Measurements from ENCODE around the gene CHMP4A. TPM values are rescaled to one million over a fixed set of nuclear protein-coding genes. Genes with fewer than 3 reads are reported as not detected.
A peak's percentile ranks its signal among the peaks of the same experiment; 100 is the strongest.

The CHMP4A gene
- total and polyA plus RNA-seq, 2 of the 13 experiments (the other 11 are each of a cell fraction or from before 2014, with no cell fraction given) = 83.6 to 113 TPM

- Histone ChIP-seq H3K27me3 (ENCODE audit: control insufficient read depth in 1 of 2, insufficient read depth in 2 of 2, low read length in 2 of 2) (no peaks in the 10 kb centered on the region), H3K9me3 (ENCODE audit: low read length) (no peaks in the 10 kb centered on the region), H3K4me2 (ENCODE audit: low read depth, low read length) (no peak overlapping the region), H3K36me3 (replicated peaks in 1 of 2; ENCODE audit: control insufficient read depth in 1 of 2, insufficient read depth in 2 of 2, low read length in 2 of 2) (peaks cover 82 to 88% of the 10 kb centered on the region in 2 experiments), H3K4me1 (ENCODE audit: insufficient read depth, low read length) (no peaks in the 10 kb centered on the region), H3K4me3 (replicated peaks in 1 of 3; ENCODE audit: insufficient read depth in 1 of 3, low read depth in 2 of 3, low read length in 3 of 3) (no peak overlapping the region), H3K27ac (ENCODE audit: extremely low read length, insufficient read depth, low read length) (no peak overlapping the region), H4K20me1 (ENCODE audit: insufficient read depth, low read length) (no peaks in the 10 kb centered on the region), H2AFZ (ENCODE audit: low read length) (no peak overlapping the region), H3K79me2 (ENCODE audit: insufficient read depth, low read length) (no peaks in the 10 kb centered on the region), H3K9ac (ENCODE audit: insufficient read depth, low read depth, low read length) (no peak overlapping the region)
- ATAC-seq (no peak), FAIRE-seq (no peak), DNase-seq (ENCODE audit: low spot score) (no peak)
- 95% methylated on average over 19 of the region's 19 CpGs for WGBS (ENCODE audit: low lambda C conversion rate)
- BruUV-seq (replicated peaks) = no TSS peak
- intact Hi-C loops (cut with micrococcal nuclease; ENCODE audit: unreplicated experiment) = no loop called here
- CTCF ChIA-PET (ENCODE audit: low intra/inter-chr PET ratio, low total read pairs) = no interaction called here
- in situ Hi-C loops (cut with HindIII; ENCODE audit: extremely low pct_ligation_motif_present, low pct_unique_long_range_greater_than_20kb) = no loop called here
- POLR2A ChIA-PET = interaction anchor here (0.7 to 8.1 kb wide), 15 partner anchors 7 to 123 kb away, joined by 3 to 65 read pairs (median 5); partner anchors contain the start of genes CHMP4A, DCAF11, IPO4 and IRF9
- no peak for TF ChIP-seq KMT2A (CRISPR knock-in tag; IDR thresholded peaks at IDR 0.05)
- TF ChIP-seq PCBP1 (IDR thresholded peaks at IDR 0.05; ENCODE audit: borderline replicate concordance, low read depth, low read length) = no peak
- TF ChIP-seq HMGXB3 (CRISPR knock-in tag; IDR thresholded peaks at IDR 0.05; ENCODE audit: borderline replicate concordance) = no peak
- TF ChIP-seq ZNF333 (CRISPR knock-in tag; IDR thresholded peaks at IDR 0.05; ENCODE audit: borderline replicate concordance) = 0 out of 2 replicates have a peak, but pooled peaks have one; percentile 7
- 0 out of 2 replicates have a peak, but pooled peaks have one; percentile 22 for TF ChIP-seq BORCS8-MEF2B (CRISPR knock-in tag; IDR thresholded peaks at IDR 0.05)
- no peak for TF ChIP-seq ESRRA (CRISPR knock-in tag; IDR thresholded peaks at IDR 0.05; ENCODE audit: low read depth)
- TF ChIP-seq NRL (CRISPR knock-in tag; IDR thresholded peaks at IDR 0.05; ENCODE audit: borderline replicate concordance) = 0 out of 2 replicates have a peak, but pooled peaks have one; percentile 12
- 0 out of 2 replicates have a peak, but pooled peaks have one; percentile 30 for TF ChIP-seq ZNF276 (CRISPR knock-in tag; IDR thresholded peaks at IDR 0.05; ENCODE audit: low read depth)
These were observed 31.8 kb downstream of the CHMP4A start for GRCh38 chr14:24181371-24182077.

All from HepG2 (cell line).